K562 (cell line): Measurements from ENCODE around the gene RASGEF1C. TPM values are rescaled to one million over a fixed set of nuclear protein-coding genes. Genes with fewer than 3 reads are reported as not detected.
"Not testable (repeated sequence)": the region's sequence is repeated elsewhere in the genome, so short reads cannot be mapped to it uniquely, and the experiment has no call there.

ENCODE experiments used
- ATAC-seq: fragments of 200-7000 bp; cut with Tn5 transposase; 3 replicates; pipeline ENCODE4 v1.9.1; 2020; ENCODE audit warnings: moderate library complexity
- BruUV-seq: library from RNA; stranded (reverse); fragments of 400-500 nt; replicated peaks from 2 replicates; lab custom pipeline; 2021; lab: Mats Ljungman, UMichigan
- CTCF ChIA-PET: fragments of 300-600 bp; formaldehyde crosslinking; extraction: SDS; loops from one replicate; lab custom pipeline; 2021; ENCODE audit warnings: low intra/inter-chr PET ratio; lab: Yijun Ruan, JAX
- POLR2A ChIA-PET: fragments of 300-600, 350-650 bp; sonication (Branson Sonifier 250); formaldehyde crosslinking; extraction: SDS; loops from one replicate; lab custom pipeline; 2021; ENCODE audit warnings: antibody characterized with exemption, inconsistent platforms; lab: Yijun Ruan, JAX
- DNase-seq, 4 experiments: peaks; one replicate each; pipeline versions ENCODE4 v3.0.0 to v3.0.0-alpha.2; 2011 to 2018; ENCODE audit warnings: low spot score in 3 of 4, mixed read lengths in 3 of 4; ENCODE audit errors: extremely low read depth in 1 of 4
- FAIRE-seq: peaks from 2 replicates; lab custom pipeline; 2011; peaks lifted over from hg19 to GRCh38; lab: Jason Lieb, UNC
- H2AFZ ChIP-seq: 2 replicates; pipeline ENCODE4 v1.6.0; 2011; ENCODE audit warnings: low read depth, low read length, control low read depth, inconsistent platforms
- H3K27ac ChIP-seq: fragments of 200-600 bp; 3 replicates; pipeline ENCODE4 v1.8.0; 2011; ENCODE audit warnings: low read depth, mild to moderate bottlenecking, control low read depth, inconsistent platforms, low read length, moderate library complexity, mixed read lengths; ENCODE audit errors: extremely low read depth
- H3K27me3 ChIP-seq, 2 experiments: fragments of 300-600 bp in 1 of 2; 2 replicates in 1 of 2; 3 replicates in 1 of 2; pipeline versions ENCODE4 v1.6.0 to v1.8.0; 2011; ENCODE audit warnings: inconsistent platforms in 2 of 2, low read length in 2 of 2, mild to moderate bottlenecking in 1 of 2, mixed read lengths in 1 of 2, moderate library complexity in 1 of 2; ENCODE audit not compliant: control insufficient read depth in 2 of 2, insufficient read depth in 2 of 2
- H3K36me3 ChIP-seq: fragments of 300-600 bp; 3 replicates; pipeline ENCODE4 v1.8.0; 2011; ENCODE audit warnings: mild to moderate bottlenecking, low read length, inconsistent platforms; ENCODE audit not compliant: control insufficient read depth, insufficient read depth
- H3K4me1 ChIP-seq, 2 experiments: fragments of 200-600 bp in 1 of 2; replicated peaks in 1 of 2; 2 replicates in 1 of 2; 3 replicates in 1 of 2; pipeline versions ENCODE4 v1.5.1 to v1.8.0; 2011; ENCODE audit warnings: inconsistent platforms in 2 of 2, low read length in 2 of 2, mild to moderate bottlenecking in 1 of 2, mixed read lengths in 1 of 2, moderate library complexity in 1 of 2; ENCODE audit not compliant: control insufficient read depth in 2 of 2, insufficient read depth in 2 of 2
- H3K4me2 ChIP-seq: 2 replicates; pipeline ENCODE4 v1.6.1; 2011; ENCODE audit warnings: low read length, control low read depth, inconsistent platforms, mixed read lengths; ENCODE audit not compliant: insufficient read depth
- H3K4me3 ChIP-seq: fragments of 200-600 bp; sonication (generic), shearing (Covaris generic); 2 replicates; pipeline ENCODE4 v1.5.1; 2016; ENCODE audit warnings: control low read depth, inconsistent platforms
- H3K79me2 ChIP-seq: fragments of 200-600 bp; 3 replicates; pipeline ENCODE4 v1.8.0; 2011; ENCODE audit warnings: low read length, inconsistent platforms; ENCODE audit not compliant: control insufficient read depth, insufficient read depth
- H3K9ac ChIP-seq, 2 experiments: 2 replicates each; pipeline versions ENCODE4 v1.6.0 to v1.6.1; 2011; ENCODE audit warnings: low read depth in 2 of 2, low read length in 2 of 2, control low read depth in 1 of 2, inconsistent platforms in 1 of 2, mild to moderate bottlenecking in 1 of 2, mixed read lengths in 1 of 2; ENCODE audit not compliant: insufficient read depth in 1 of 2
- H3K9me1 ChIP-seq: one replicate; pipeline ENCODE4 v1.6.0; 2011; ENCODE audit warnings: inconsistent platforms, mild to moderate bottlenecking, low read length, moderate library complexity; ENCODE audit not compliant: control insufficient read depth, insufficient read depth
- H3K9me3 ChIP-seq: replicated peaks from 2 replicates; pipeline ENCODE4 v1.5.1; 2011; ENCODE audit warnings: low read depth, low read length, inconsistent platforms; ENCODE audit not compliant: control insufficient read depth, insufficient read depth
- H4K20me1 ChIP-seq: replicated peaks from 2 replicates; pipeline ENCODE4 v1.6.1; 2011; ENCODE audit warnings: low read length, inconsistent platforms, mixed read lengths; ENCODE audit not compliant: control insufficient read depth, insufficient read depth
- ETV1 ChIP-seq: fragments of 450-650 bp; conservative IDR thresholded peaks from 2 replicates; pipeline ENCODE4 v1.6.1; 2016; ENCODE audit warnings: missing genetic modification characterization, control low read depth, low read depth, missing compliant biosample characterization
- NCOA6 ChIP-seq: fragments of 450-650 bp; IDR thresholded peaks from 2 replicates; pipeline ENCODE4 v1.6.1; 2017; ENCODE audit warnings: mild to moderate bottlenecking
- SP2 ChIP-seq: IDR thresholded peaks from 2 replicates; pipeline ENCODE4 v1.6.1; 2011; ENCODE audit warnings: mild to moderate bottlenecking, low read depth, low read length, moderate library complexity; ENCODE audit not compliant: poor library complexity, severe bottlenecking; ENCODE audit errors: extremely low read depth
- ZNF253 ChIP-seq: fragments of 250-450 bp; sonication (Bioruptor Pico); conservative IDR thresholded peaks from 2 replicates; pipeline ENCODE4 v1.6.1; 2021; ENCODE audit warnings: mild to moderate bottlenecking
- WGBS: fragments of 100-300 bp; shearing (Covaris generic); methylation state at CpG from one replicate; pipeline ENCODE4 v1.1.6; 2016; ENCODE audit warnings: low coverage, mixed read lengths; ENCODE audit not compliant: insufficient coverage; ENCODE audit errors: missing lambda C conversion rate; 5-methylcytosine and 5-hydroxymethylcytosine counted together
- in situ Hi-C: fragments of 300-500 bp; cut with MboI; formaldehyde crosslinking; loops from 4 replicates; pipeline ENCODE4 v1.15.0; 2018; ENCODE audit warnings: inconsistent platforms, mixed read lengths
- intact Hi-C: fragments of 100-400 bp; cut with micrococcal nuclease; formaldehyde crosslinking; loops from 2 replicates; pipeline ENCODE4 v1.14.2; 2022
- polyA plus RNA-seq, 8 experiments: library from polyadenylated mRNA; depleted of rRNA in 4 of 8; stranded (reverse) in 5 of 8; unstranded in 3 of 8; fragments of >200 nt; fragmentation: Nextera tagmentation in 2 of 8; fragmentation: Illumina TruSeq in 1 of 8; extraction: Ambion mirVana in 2 of 8; extraction: Trizol in 1 of 8; gene quantifications; 2 replicates each; pipeline versions ENCODE4 v1.2.1 to v1.2.3, GENCODE V29; 2011 to 2014; ENCODE audit warnings: inconsistent platforms in 1 of 8, missing spikeins in 1 of 8
- total RNA-seq, 7 experiments: library from RNA; depleted of rRNA in 6 of 7; stranded (reverse); fragments of >200 nt in 6 of 7; fragmentation: Illumina TruSeq in 2 of 7; extraction: Trizol in 2 of 7; gene quantifications; 2 replicates each; pipeline versions ENCODE4 v1.2.1 to v1.2.3, GENCODE V29; 2011 to 2021; ENCODE audit warnings: low replicate concordance in 1 of 7
- TF ChIP-seq, protein P1 (sequence below): fragments of 250-450 bp; sonication (Bioruptor Pico); IDR thresholded peaks from 2 replicates; pipeline ENCODE4 v1.5.0; 2022; ENCODE audit warnings: mild to moderate bottlenecking
- TF ChIP-seq, protein P2 (sequence below): IDR thresholded peaks from 2 replicates; pipeline ENCODE4 v1.6.1; 2011; ENCODE audit not compliant: insufficient read length; ENCODE audit errors: extremely low read depth
- TF ChIP-seq, protein P3 (sequence below): fragments of 450-650 bp; formaldehyde crosslinking; IDR thresholded peaks from 2 replicates; pipeline ENCODE4 v1.4.0; 2022; ENCODE audit warnings: missing genetic modification characterization
- TF ChIP-seq, protein P4 (sequence below): fragments of 250-450 bp; sonication (Bioruptor Pico); IDR thresholded peaks from 2 replicates; pipeline ENCODE4 v1.8.0; 2022; ENCODE audit warnings: inconsistent platforms, mild to moderate bottlenecking, moderate library complexity, borderline replicate concordance
- TF ChIP-seq, protein P5 (sequence below): fragments of 450-650 bp; formaldehyde crosslinking; IDR thresholded peaks from 2 replicates; pipeline ENCODE4 v1.4.0; 2020; ENCODE audit warnings: mild to moderate bottlenecking, mixed read lengths

RASGEF1C gene
- total and polyA plus RNA-seq, 9 of the 15 experiments (the other 6 are each of a cell fraction or from before 2014, with no cell fraction given): 0.04 to 1.1 (median 0.21) TPM; not detected in 4

DNA sequence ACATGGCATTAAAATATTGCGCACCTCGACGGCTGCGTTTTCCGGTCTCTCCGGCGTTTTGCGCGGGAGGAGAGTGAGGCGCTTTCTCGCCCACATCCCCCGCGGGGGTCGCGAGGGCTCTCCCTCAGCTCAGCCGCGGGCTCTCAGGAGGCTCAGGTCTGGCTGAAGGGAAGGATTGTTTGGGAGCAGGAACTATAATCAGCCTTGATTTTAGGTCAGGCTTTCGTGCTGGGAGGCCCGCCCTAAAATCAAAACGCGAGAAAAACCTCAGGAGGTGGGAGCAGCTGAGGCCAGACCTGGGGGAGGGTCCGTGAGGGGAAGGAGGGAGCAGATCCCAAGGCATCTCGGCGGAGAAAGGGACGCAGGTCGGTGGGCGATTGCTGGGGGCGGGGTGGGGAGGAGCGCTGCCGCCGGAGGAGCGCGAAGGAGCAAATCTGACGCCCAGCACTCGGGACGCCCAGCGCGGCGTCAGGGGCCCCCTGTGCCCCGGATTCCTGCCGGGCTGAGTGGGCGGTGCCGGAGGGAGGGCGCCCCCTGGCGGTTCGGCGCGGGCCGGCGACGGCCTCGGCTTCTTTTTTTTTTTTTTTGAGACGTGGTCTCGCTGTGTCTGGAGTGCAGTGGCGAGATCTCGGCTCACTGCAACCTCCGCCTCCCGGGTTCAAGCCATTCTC, 118.8 kb downstream of the RASGEF1C start (continued):
- TF ChIP-seq, protein P1, sequence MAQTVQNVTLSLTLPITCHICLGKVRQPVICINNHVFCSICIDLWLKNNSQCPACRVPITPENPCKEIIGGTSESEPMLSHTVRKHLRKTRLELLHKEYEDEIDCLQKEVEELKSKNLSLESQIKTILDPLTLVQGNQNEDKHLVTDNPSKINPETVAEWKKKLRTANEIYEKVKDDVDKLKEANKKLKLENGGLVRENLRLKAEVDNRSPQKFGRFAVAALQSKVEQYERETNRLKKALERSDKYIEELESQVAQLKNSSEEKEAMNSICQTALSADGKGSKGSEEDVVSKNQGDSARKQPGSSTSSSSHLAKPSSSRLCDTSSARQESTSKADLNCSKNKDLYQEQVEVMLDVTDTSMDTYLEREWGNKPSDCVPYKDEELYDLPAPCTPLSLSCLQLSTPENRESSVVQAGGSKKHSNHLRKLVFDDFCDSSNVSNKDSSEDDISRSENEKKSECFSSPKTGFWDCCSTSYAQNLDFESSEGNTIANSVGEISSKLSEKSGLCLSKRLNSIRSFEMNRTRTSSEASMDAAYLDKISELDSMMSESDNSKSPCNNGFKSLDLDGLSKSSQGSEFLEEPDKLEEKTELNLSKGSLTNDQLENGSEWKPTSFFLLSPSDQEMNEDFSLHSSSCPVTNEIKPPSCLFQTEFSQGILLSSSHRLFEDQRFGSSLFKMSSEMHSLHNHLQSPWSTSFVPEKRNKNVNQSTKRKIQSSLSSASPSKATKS (CRISPR knock-in tag): no peak
- TF ChIP-seq SP2: no peak
- TF ChIP-seq NCOA6: no peak
- TF ChIP-seq, protein P2, sequence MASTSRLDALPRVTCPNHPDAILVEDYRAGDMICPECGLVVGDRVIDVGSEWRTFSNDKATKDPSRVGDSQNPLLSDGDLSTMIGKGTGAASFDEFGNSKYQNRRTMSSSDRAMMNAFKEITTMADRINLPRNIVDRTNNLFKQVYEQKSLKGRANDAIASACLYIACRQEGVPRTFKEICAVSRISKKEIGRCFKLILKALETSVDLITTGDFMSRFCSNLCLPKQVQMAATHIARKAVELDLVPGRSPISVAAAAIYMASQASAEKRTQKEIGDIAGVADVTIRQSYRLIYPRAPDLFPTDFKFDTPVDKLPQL: no peak
- TF ChIP-seq ETV1 (tag): no peak
- TF ChIP-seq, protein P3, sequence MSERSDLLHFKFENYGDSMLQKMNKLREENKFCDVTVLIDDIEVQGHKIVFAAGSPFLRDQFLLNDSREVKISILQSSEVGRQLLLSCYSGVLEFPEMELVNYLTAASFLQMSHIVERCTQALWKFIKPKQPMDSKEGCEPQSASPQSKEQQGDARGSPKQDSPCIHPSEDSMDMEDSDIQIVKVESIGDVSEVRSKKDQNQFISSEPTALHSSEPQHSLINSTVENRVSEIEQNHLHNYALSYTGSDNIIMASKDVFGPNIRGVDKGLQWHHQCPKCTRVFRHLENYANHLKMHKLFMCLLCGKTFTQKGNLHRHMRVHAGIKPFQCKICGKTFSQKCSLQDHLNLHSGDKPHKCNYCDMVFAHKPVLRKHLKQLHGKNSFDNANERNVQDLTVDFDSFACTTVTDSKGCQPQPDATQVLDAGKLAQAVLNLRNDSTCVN: no peak
- TF ChIP-seq, protein P4, sequence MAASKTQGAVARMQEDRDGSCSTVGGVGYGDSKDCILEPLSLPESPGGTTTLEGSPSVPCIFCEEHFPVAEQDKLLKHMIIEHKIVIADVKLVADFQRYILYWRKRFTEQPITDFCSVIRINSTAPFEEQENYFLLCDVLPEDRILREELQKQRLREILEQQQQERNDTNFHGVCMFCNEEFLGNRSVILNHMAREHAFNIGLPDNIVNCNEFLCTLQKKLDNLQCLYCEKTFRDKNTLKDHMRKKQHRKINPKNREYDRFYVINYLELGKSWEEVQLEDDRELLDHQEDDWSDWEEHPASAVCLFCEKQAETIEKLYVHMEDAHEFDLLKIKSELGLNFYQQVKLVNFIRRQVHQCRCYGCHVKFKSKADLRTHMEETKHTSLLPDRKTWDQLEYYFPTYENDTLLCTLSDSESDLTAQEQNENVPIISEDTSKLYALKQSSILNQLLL (CRISPR knock-in tag): no peak
- TF ChIP-seq ZNF253 (CRISPR knock-in tag): no peak
- TF ChIP-seq, protein P5, sequence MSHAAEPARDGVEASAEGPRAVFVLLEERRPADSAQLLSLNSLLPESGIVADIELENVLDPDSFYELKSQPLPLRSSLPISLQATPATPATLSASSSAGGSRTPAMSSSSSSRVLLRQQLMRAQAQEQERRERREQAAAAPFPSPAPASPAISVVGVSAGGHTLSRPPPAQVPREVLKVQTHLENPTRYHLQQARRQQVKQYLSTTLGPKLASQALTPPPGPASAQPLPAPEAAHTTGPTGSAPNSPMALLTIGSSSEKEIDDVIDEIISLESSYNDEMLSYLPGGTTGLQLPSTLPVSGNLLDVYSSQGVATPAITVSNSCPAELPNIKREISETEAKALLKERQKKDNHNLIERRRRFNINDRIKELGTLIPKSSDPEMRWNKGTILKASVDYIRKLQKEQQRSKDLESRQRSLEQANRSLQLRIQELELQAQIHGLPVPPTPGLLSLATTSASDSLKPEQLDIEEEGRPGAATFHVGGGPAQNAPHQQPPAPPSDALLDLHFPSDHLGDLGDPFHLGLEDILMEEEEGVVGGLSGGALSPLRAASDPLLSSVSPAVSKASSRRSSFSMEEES: no peak

DNA sequence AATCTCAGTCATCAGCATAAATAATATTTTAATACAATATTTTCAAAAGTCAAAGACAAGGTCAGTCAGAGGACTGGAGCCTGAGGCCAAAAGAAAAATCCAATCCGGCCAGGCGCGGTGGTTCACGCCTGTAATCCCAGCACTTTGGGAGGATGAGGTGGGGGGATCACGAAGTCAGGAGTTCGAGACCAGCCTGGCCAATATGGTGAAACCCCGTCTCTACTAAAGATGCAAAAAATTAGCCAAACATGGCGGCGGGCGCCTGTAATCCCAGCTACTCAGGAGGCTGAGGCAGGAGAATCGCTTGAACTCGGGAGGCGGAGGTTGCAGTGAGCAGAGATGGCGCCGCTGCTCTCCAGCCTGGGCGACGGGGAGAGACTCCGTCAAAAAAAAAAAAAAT, 119.4 kb downstream of the RASGEF1C start:
- H3K27ac ChIP-seq, H2AFZ ChIP-seq, ATAC-seq, H3K4me2 ChIP-seq, CTCF ChIA-PET, H3K79me2 ChIP-seq, H3K9ac ChIP-seq, H3K36me3 ChIP-seq, H3K27me3 ChIP-seq, BruUV-seq, H3K9me3 ChIP-seq, H4K20me1 ChIP-seq, FAIRE-seq, H3K9me1 ChIP-seq, DNase-seq, H3K4me3 ChIP-seq, in situ Hi-C loops: not testable (repeated sequence)
- intact Hi-C loops: loop anchor here (5.0 kb wide), 3 partner anchors 102 to 327 kb away; partner anchors contain the start of gene MRNIP
- POLR2A ChIA-PET: interaction anchor here (0.6 kb wide), 1 partner anchor 190 kb away, joined by 3 read pairs; no protein-coding TSS in a partner anchor
- peaks cover 43 to 47% of the 10 kb centered on the region in 2 experiments for H3K4me1 ChIP-seq
- whole genome bisulfite sequencing: 93% methylated on average over 10 of the region's 18 CpGs
